Cardiac fibroblast (primary cell): ENCODE measurements around the gene RFNG.

Source experiments
- DNase-seq, 2 donors: peaks; one replicate each; pipeline versions ENCODE4 v3.0.0 to v3.0.0-alpha.2; 2010; ENCODE audit warnings: low read depth in 2 of 2
- H3K4me3 ChIP-seq, 2 donors: replicated peaks in 1 of 2; 1 replicate in 1 of 2; 2 replicates in 1 of 2; pipeline ENCODE4 v1.5.1; 2011; ENCODE audit warnings: low read depth in 2 of 2, low read length in 2 of 2, mild to moderate bottlenecking in 2 of 2, moderate library complexity in 1 of 2
- TF ChIP-seq, protein P1 (sequence below): IDR thresholded peaks from one replicate; pipeline ENCODE4 v1.5.1; 2011; ENCODE audit warnings: low read depth, mild to moderate bottlenecking, low read length, inconsistent platforms

RFNG gene

DNA sequence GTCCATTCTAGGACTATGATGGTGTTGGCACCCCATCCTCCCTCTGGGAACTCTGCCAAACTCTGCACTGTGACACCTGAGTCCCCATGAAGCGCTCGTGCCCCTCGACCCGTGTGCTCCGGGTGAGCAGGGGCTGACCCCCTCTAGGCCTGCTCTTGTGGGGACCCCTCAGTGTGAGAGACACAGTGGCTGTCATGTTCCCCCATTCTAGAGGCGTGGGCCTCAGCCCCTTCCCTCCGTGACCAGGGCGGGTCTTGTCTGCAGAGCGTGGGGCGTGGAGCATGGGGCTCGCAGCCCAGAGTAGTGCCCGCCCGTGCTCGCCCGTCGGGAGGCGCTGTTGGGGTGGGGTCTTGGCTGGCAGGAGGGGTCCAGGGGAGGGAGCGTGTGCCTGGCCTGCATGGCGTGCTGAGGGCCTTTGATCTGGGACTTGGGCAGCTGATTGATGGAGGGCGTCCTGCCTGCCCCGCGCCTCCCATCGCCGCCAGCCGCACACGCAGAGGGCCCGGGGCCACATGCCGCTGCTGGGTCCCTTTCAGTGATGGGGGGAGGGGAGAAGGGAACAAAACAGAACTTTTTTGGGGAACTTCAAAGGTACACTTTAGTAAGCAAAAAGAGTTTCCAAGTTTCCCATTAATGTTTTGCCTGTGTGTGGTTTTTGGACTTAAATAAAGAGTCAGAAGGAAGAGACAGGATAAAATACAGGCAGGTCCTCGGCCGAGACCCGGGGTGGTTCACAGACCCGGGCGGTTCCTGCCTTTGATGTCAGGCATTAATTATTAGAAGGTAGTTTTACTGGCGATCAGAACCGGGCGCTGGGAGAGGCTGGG lies 51.4 kb downstream of the RFNG start:
- DNase-seq: no peak
- TF ChIP-seq, protein P1, sequence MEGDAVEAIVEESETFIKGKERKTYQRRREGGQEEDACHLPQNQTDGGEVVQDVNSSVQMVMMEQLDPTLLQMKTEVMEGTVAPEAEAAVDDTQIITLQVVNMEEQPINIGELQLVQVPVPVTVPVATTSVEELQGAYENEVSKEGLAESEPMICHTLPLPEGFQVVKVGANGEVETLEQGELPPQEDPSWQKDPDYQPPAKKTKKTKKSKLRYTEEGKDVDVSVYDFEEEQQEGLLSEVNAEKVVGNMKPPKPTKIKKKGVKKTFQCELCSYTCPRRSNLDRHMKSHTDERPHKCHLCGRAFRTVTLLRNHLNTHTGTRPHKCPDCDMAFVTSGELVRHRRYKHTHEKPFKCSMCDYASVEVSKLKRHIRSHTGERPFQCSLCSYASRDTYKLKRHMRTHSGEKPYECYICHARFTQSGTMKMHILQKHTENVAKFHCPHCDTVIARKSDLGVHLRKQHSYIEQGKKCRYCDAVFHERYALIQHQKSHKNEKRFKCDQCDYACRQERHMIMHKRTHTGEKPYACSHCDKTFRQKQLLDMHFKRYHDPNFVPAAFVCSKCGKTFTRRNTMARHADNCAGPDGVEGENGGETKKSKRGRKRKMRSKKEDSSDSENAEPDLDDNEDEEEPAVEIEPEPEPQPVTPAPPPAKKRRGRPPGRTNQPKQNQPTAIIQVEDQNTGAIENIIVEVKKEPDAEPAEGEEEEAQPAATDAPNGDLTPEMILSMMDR: no peak
- H3K4me3 ChIP-seq: no peak overlapping the region

DNA sequence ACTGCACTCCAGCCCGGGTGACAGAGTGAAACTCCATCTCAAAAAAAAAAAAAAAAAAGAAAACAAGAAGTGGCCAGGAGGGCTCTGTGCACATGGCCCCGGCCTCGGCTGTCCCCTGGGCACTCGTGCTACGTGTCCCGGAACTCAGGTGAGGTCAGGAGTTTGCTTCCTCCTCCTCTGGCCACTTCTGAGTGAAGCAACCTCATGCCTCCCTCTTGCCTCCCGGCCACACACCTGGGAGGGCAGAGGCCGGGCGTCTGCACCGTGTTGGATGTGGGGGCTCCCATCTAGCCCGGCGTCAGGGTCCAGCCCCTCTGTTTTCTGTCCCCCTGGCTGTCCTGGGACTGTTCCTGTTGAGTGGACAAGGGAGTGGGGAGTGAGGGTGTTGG lies 52.0 kb downstream of the RFNG start:
- DNase-seq: no peak
- TF ChIP-seq, protein P1: no peak
- H3K4me3 ChIP-seq: no peak overlapping the region

DNA sequence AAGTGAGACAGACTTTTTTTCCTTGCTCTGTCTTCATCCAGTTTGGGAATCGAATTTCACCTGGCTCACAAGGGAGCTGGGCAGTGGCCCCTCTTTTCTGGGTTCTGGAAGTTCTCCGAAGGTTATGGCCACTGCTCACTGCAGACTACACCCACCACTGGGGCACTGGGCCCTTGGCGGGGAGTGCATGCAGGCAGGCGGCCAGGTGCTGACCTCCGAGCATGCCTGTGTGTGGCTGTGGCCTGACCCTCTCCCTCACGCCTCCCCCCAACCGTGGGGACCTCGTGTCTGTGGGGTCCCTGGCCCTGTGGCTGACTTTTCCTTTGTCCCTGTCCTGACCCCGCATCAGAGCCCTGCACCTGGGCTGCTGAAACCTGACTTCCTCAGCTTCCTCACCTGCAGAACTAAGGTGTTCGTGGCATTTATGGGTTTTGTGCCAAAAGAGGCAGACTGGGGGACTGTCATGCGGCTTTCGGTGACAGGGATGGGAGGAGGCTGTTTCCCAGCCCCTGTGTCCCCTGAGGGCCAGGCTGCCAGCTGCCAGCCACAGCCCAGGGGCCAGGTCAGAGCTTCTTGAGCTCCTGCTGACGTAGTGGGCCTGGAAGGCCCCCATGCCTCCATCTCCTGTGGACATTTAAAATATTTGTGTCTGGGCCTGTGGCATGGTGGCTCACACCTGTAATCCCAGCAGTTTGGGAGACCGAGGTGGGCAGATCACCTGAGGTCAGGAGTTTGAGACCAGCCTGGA lies 52.7 kb downstream of the RFNG start:
- TF ChIP-seq, protein P1: no peak
- H3K4me3 ChIP-seq: no peak overlapping the region
- no peak for DNase-seq

DNA sequence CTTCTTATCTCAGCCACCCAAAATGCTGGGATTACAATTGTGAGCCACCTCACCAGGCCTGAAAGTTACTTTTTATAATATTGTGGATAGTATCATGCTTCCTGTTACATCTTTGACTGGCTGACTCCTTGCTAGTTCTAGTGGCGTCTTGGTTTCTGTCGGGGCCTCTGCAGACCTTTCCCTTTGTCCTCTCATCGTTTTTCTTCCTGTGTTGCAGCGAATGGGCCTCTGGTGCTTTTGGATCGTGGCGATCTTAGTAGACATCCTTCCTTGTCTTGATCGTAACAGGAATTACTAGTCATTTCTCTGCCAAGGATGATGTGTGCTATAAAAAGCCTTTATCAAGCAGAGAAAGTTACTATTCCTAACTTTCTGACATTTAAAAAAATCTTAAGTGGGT lies 53.4 kb downstream of the RFNG start:
- DNase-seq: no peak
- no peak overlapping the region for H3K4me3 ChIP-seq
- TF ChIP-seq, protein P1: no peak
